ENCODE results near the gene TRPC4AP. TPM values are rescaled to one million over a fixed set of nuclear protein-coding genes. Genes with fewer than 3 reads are reported as not detected.

The TRPC4AP gene
- total and polyA plus RNA-seq, 4 donors = 18.8 to 58.3 (median 54.8) TPM

- H3K27me3 ChIP-seq (ENCODE audit: control insufficient read depth in 1 of 2, insufficient read depth in 2 of 2, low read length in 1 of 2) = no peaks in the 10 kb centered on the region
- no peaks in the 10 kb centered on the region for H3K9me3 ChIP-seq (ENCODE audit: control insufficient read depth, low read length)
- intact Hi-C loops (cut with DNase I) = no loop called here
- no peak overlapping the region for H3K4me3 ChIP-seq (ENCODE audit: low read length in 2 of 2)
- DNase-seq = no peak
- H3K27ac ChIP-seq (ENCODE audit: low read depth in 1 of 2, low read length in 2 of 2) = no peak overlapping the region
- peaks cover 0 to 22% of the 10 kb centered on the region in 2 donors for H3K36me3 ChIP-seq (ENCODE audit: control insufficient read depth in 1 of 2, insufficient read depth in 2 of 2, low read length in 1 of 2)
- WGBS, 2 donors = 58 to 67% methylated on average over 9 to 10 of the region's 10 CpGs
- no peak for ATAC-seq (ENCODE audit: low FRiP score)
- no peaks in the 10 kb centered on the region for H3K4me1 ChIP-seq (ENCODE audit: control insufficient read depth in 1 of 2, insufficient read depth in 2 of 2, low read length in 2 of 2)
Observed at GRCh38 chr20:34999782-35000181, 92.8 kb downstream of the TRPC4AP start.

- 89 to 90% methylated on average over 25 of the region's 25 CpGs for WGBS, 2 donors
- ATAC-seq (ENCODE audit: low FRiP score) = no peak
Observed at GRCh38 chr20:34999021-34999451, 93.6 kb downstream of the TRPC4AP start.

GRCh38 chr20:34998331-34998950 lies 94.2 kb downstream of the TRPC4AP start:
- peaks cover 0 to 18% of the 10 kb centered on the region in 2 donors for H3K36me3 ChIP-seq (ENCODE audit: control insufficient read depth in 1 of 2, insufficient read depth in 2 of 2, low read length in 1 of 2)

More at GRCh38 chr20:34999021-34999451, 93.6 kb downstream of the TRPC4AP start:
- intact Hi-C loops (cut with DNase I) = no loop called here
- Histone ChIP-seq H3K36me3 (ENCODE audit: control insufficient read depth in 1 of 2, insufficient read depth in 2 of 2, low read length in 1 of 2) (peaks cover 0 to 19% of the 10 kb centered on the region in 2 donors), H3K27ac (ENCODE audit: low read depth in 1 of 2, low read length in 2 of 2) (no peak overlapping the region), H3K4me1 (ENCODE audit: control insufficient read depth in 1 of 2, insufficient read depth in 2 of 2, low read length in 2 of 2) (no peaks in the 10 kb centered on the region), H3K9me3 (ENCODE audit: control insufficient read depth, low read length) (no peaks in the 10 kb centered on the region), H3K4me3 (ENCODE audit: low read length in 2 of 2) (no peak overlapping the region), H3K27me3 (ENCODE audit: control insufficient read depth in 1 of 2, insufficient read depth in 2 of 2, low read length in 1 of 2) (no peaks in the 10 kb centered on the region)
- no peak for DNase-seq

DNA sequence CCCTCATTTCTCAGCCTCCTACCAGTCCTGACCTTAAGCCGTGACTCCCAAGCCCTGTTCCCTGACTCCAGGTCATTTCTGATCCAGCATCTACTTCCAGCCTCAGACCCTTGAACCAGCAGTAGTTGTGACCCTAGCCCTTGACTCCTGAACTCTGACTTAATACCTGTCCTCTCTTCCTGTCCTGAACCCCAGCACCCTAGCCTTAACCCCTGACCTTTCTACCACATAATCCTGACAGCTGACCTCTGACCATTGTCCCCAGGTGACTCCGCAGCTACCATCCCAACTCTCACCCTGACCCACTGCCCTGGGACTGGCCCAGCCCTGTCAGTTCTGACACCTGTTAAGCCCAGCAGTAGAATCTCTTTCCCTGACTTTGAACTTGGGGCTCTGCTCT lies 94.8 kb downstream of the TRPC4AP start:
- Histone ChIP-seq H3K4me3 (ENCODE audit: low read length in 2 of 2) (no peak overlapping the region), H3K36me3 (ENCODE audit: control insufficient read depth in 1 of 2, insufficient read depth in 2 of 2, low read length in 1 of 2) (peaks cover 0 to 13% of the 10 kb centered on the region in 2 donors), H3K4me1 (ENCODE audit: control insufficient read depth in 1 of 2, insufficient read depth in 2 of 2, low read length in 2 of 2) (no peaks in the 10 kb centered on the region), H3K9me3 (ENCODE audit: control insufficient read depth, low read length) (no peaks in the 10 kb centered on the region), H3K27ac (ENCODE audit: low read depth in 1 of 2, low read length in 2 of 2) (no peak overlapping the region), H3K27me3 (ENCODE audit: control insufficient read depth in 1 of 2, insufficient read depth in 2 of 2, low read length in 1 of 2) (no peaks in the 10 kb centered on the region)
- intact Hi-C loops (cut with DNase I) = no loop called here
- ATAC-seq (ENCODE audit: low FRiP score) (no peak), DNase-seq (no peak)
- WGBS, 2 donors = 95 to 97% methylated on average over 2 of the region's 2 CpGs

More at GRCh38 chr20:34998331-34998950, 94.2 kb downstream of the TRPC4AP start:
- H3K27me3 ChIP-seq (ENCODE audit: control insufficient read depth in 1 of 2, insufficient read depth in 2 of 2, low read length in 1 of 2) = no peaks in the 10 kb centered on the region
- ATAC-seq (ENCODE audit: low FRiP score) = no peak
- H3K27ac ChIP-seq (ENCODE audit: low read depth in 1 of 2, low read length in 2 of 2) = no peak overlapping the region
- H3K4me3 ChIP-seq (ENCODE audit: low read length in 2 of 2) = no peak overlapping the region
- no peak for DNase-seq
- WGBS, 2 donors = 85 to 87% methylated on average over 28 of the region's 28 CpGs
- H3K9me3 ChIP-seq (ENCODE audit: control insufficient read depth, low read length) = no peaks in the 10 kb centered on the region
- intact Hi-C loops (cut with DNase I) = no loop called here
- no peaks in the 10 kb centered on the region for H3K4me1 ChIP-seq (ENCODE audit: control insufficient read depth in 1 of 2, insufficient read depth in 2 of 2, low read length in 2 of 2)

- H3K27me3 ChIP-seq (ENCODE audit: control insufficient read depth in 1 of 2, insufficient read depth in 2 of 2, low read length in 1 of 2) = no peaks in the 10 kb centered on the region
- DNase-seq (no peak), ATAC-seq (ENCODE audit: low FRiP score) (peak; percentile 23)
- H3K27ac ChIP-seq (ENCODE audit: low read depth in 1 of 2, low read length in 2 of 2) = no peak overlapping the region
- no peaks in the 10 kb centered on the region for H3K4me1 ChIP-seq (ENCODE audit: control insufficient read depth in 1 of 2, insufficient read depth in 2 of 2, low read length in 2 of 2)
- peaks cover 0 to 13% of the 10 kb centered on the region in 2 donors for H3K36me3 ChIP-seq (ENCODE audit: control insufficient read depth in 1 of 2, insufficient read depth in 2 of 2, low read length in 1 of 2)
- no peaks in the 10 kb centered on the region for H3K9me3 ChIP-seq (ENCODE audit: control insufficient read depth, low read length)
- 61 to 64% methylated on average over 27 to 39 of the region's 39 CpGs for WGBS, 2 donors
- intact Hi-C loops (cut with DNase I) = no loop called here
- no peak overlapping the region for H3K4me3 ChIP-seq (ENCODE audit: low read length in 2 of 2)
Observed at GRCh38 chr20:34997131-34997561, 95.5 kb downstream of the TRPC4AP start.

DNA sequence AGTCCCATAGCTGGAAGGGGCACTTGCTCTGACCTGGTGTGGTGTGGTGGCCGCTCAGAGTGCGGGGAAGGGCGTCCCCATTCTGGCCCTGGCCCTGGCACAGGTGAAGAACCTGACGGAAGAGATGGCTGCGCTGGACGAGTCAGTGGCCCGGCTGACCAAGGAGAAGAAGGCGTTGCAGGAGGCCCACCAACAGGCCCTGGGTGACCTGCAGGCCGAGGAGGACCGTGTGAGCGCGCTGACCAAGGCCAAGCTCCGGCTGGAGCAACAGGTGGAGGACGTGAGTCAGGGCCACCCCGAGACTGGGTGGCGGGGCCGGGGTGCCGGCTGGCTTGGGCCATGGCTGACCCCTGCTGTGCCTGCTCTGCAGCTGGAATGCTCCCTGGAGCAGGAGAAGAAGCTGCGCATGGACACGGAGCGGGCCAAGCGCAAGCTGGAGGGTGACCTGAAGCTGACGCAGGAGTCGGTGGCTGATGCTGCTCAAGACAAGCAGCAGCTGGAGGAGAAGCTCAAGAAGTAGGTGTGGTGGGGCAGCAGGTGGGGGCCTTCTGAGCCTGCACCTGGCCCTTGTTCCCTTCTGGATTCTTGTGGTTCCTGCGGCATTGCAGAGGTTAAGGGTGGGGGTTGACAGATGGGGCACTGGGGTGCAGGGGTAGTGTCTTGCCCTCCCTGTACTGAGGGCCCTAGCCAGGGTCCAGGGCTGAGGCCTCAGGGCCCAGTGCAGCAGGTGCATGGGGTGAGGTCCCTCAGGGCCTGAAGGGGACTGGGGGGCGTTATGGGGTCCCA lies 96.2 kb downstream of the TRPC4AP start:
- no peaks in the 10 kb centered on the region for H3K9me3 ChIP-seq (ENCODE audit: control insufficient read depth, low read length)
- H3K27me3 ChIP-seq (ENCODE audit: control insufficient read depth in 1 of 2, insufficient read depth in 2 of 2, low read length in 1 of 2) = no peaks in the 10 kb centered on the region
- no peak overlapping the region for H3K27ac ChIP-seq (ENCODE audit: low read depth in 1 of 2, low read length in 2 of 2)
- 92 to 95% methylated on average over 26 of the region's 26 CpGs for WGBS, 2 donors
- intact Hi-C loops (cut with DNase I) = no loop called here
- no peaks in the 10 kb centered on the region for H3K4me1 ChIP-seq (ENCODE audit: control insufficient read depth in 1 of 2, insufficient read depth in 2 of 2, low read length in 2 of 2)
- H3K4me3 ChIP-seq (ENCODE audit: low read length in 2 of 2) = no peak overlapping the region
- H3K36me3 ChIP-seq (ENCODE audit: control insufficient read depth in 1 of 2, insufficient read depth in 2 of 2, low read length in 1 of 2) = peaks cover 0 to 9% of the 10 kb centered on the region in 2 donors
- DNase-seq (peak in 1 of 2 donors; percentile 64), ATAC-seq (ENCODE audit: low FRiP score) (no peak)

DNA sequence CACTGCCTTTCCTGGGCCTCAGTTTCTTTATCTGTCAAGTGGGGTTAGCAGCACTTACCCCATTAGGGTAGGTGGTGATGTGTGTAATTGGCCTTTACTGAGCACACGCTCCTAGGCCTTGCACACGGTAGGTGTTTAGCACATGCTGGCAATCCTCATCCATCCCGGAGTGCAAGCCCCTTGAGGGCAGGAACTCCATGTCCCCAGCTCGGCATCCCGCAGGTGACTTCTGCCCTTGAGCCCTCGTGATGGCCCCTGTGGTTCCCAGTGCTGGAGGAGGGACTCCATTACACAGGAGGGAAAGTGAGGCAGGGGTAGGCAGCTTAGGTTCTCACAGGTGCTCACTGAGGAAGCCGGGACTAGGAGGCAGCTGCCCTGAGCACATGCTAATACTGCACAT lies 96.9 kb downstream of the TRPC4AP start:
- no peaks in the 10 kb centered on the region for H3K27me3 ChIP-seq (ENCODE audit: control insufficient read depth in 1 of 2, insufficient read depth in 2 of 2, low read length in 1 of 2)
- peaks cover 0 to 5% of the 10 kb centered on the region in 2 donors for H3K36me3 ChIP-seq (ENCODE audit: control insufficient read depth in 1 of 2, insufficient read depth in 2 of 2, low read length in 1 of 2)
- H3K9me3 ChIP-seq (ENCODE audit: control insufficient read depth, low read length) = no peaks in the 10 kb centered on the region
- WGBS, 2 donors = 93 to 96% methylated on average over 7 of the region's 7 CpGs
- no peak overlapping the region for H3K27ac ChIP-seq (ENCODE audit: low read depth in 1 of 2, low read length in 2 of 2)
- no peak for ATAC-seq (ENCODE audit: low FRiP score)
- no peak overlapping the region for H3K4me3 ChIP-seq (ENCODE audit: low read length in 2 of 2)
- no peaks in the 10 kb centered on the region for H3K4me1 ChIP-seq (ENCODE audit: control insufficient read depth in 1 of 2, insufficient read depth in 2 of 2, low read length in 2 of 2)
- DNase-seq = no peak
- intact Hi-C loops (cut with DNase I) = no loop called here

- intact Hi-C loops (cut with DNase I) = no loop called here
- WGBS, 2 donors = 88 to 90% methylated on average over 14 of the region's 14 CpGs
- Histone ChIP-seq H3K4me3 (ENCODE audit: low read length in 2 of 2) (no peak overlapping the region), H3K4me1 (ENCODE audit: control insufficient read depth in 1 of 2, insufficient read depth in 2 of 2, low read length in 2 of 2) (no peaks in the 10 kb centered on the region), H3K36me3 (ENCODE audit: control insufficient read depth in 1 of 2, insufficient read depth in 2 of 2, low read length in 1 of 2) (peaks cover 0 to 3% of the 10 kb centered on the region in 2 donors), H3K27me3 (ENCODE audit: control insufficient read depth in 1 of 2, insufficient read depth in 2 of 2, low read length in 1 of 2) (no peaks in the 10 kb centered on the region), H3K9me3 (ENCODE audit: control insufficient read depth, low read length) (no peaks in the 10 kb centered on the region), H3K27ac (ENCODE audit: low read depth in 1 of 2, low read length in 2 of 2) (no peak overlapping the region)
- DNase-seq (no peak), ATAC-seq (ENCODE audit: low FRiP score) (no peak)
Observed at GRCh38 chr20:34995192-34995591, 97.4 kb downstream of the TRPC4AP start.

All from aorta (tissue), 5 donors.